Activated CD4-positive, alpha-beta T cell treated with anti-CD3 and anti-CD28 coated beads for 48 hours (primary cell): ENCODE measurements around the gene SPRY2.

ENCODE experiments used
- DNase-seq: peaks from one replicate; pipeline ENCODE4 v3.0.0-alpha.2; 2020

The SPRY2 gene

DNA sequence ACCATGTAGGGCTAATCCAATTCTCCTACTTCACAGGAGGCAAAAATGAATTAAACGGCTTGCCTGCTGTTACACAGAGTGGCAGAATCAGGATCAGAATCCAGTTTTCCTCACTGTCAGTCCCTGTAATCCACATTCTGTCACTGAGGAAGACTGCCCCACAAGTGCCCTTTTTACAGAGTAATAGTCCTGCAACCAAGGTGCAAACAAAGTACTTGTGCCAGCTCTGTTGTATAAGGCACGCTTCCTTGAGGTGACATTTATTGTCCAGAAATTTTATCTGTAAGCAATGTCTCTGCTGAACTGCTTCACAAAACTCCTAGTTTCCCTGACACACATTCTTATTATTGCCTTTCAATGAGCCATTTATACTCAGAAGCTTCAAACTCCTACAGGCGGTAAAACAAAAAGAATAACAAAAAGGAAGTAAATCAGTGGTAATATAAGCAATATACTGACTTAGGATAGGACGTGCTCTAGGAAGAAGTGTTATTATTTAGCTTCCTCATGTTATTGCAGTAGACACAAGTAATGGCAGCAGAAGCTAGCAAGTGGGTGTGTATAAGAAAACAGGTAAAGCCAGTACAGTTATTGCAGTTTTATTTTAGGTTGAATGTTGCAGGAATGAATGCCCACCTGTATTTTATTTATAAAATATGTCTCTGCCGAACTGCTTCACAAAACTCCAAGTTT is 28.8 kb downstream of the SPRY2 start:
- no peak for DNase-seq

GRCh38 chr13:80309926-80310325 is 31.0 kb downstream of the SPRY2 start:
- DNase-seq: no peak

DNA sequence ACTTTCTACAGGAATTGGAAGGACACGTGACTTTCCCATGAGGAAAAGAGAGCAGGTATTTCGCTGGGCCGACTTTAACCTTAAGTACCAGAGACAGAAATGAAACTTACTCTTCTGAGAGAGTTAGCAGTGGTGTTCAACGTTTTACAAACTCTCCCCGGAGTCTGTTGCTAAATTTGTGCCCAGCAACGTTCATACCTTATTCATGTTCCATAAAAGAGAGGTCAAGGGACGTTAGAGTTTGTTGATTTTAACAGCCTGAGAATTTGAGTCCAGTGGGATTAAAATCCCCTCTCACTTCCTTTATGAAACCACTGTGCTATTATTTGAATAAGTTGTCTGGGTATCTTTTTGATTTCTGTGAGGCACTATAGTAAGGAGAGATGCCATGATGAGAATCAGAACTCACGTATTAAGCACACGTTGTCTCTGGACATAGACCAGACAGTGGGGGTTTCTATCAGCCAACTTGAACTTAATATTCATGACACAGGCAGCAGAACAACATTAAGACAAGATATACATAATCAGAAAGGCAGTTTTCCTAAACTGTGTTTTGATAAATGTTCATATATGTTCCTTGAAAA is 33.4 kb downstream of the SPRY2 start:
- no peak for DNase-seq

DNA sequence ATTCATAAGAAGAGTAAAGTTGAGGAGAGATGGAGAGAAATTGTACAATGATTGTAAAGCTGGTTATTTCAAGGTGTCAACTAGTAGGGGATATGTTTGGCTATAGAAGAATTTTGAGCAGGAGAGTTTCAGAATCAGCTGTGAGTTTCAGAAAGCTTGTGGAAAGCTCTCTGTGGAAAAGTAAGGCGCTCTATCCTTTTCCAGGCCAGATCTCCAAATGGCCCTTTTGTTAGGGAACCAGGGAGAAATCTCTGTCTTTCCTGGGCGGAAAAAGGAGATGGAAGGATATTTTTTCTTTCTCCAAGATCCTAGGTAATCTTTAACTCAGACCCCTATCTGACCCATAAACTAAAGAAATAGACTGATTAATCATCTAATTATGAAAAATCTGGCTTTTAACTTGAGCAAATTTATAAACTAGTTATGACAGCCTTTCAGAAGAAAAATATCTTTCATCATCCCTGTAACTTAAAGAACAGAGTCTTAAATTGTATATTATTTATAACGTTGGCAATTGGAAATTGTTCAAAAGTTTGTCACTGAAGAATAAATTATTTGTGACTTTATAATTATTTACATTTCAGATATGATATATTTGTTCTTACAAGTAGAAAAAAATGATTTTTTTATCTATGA is 34.5 kb downstream of the SPRY2 start:
- DNase-seq: no peak

DNA sequence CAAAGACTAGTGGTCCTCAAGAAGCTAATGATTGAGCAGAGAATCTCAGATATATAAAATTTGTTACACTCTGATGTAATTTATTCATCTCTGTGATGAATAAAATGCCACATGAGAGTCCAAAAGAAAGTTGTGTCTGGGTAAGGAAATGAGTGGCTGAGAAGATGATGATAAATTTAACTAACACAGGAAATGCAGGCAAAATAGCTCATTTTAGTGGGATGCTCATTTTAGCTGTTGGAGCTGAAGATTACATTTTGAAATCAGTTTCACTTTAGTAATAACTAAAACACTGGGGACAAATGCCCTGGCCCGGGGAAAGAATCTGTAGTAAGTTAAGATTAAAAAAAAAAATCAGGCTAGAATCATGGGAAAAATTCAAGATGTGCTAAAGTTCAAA is 35.2 kb downstream of the SPRY2 start:
- DNase-seq: no peak

GRCh38 chr13:80303225-80303811 is 37.6 kb downstream of the SPRY2 start:
- no peak for DNase-seq

DNA sequence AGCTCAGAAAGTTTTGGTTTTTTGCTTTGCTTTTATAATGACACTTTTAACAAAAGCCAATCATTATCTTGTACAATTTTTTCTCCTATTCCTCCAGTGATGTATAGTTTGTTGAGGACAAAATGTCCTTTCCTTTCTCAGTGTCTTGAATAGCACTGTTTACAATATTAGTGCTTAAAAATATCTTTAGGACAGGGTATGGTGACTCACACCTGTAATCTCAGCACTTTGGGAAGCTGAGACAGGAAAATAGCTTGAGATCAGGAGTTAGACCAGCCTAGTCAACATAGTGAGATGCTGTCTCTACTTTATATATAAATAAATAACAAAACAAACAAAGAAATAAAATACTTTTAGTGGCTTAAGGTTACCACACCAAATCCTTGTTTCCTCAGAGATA is 41.9 kb downstream of the SPRY2 start:
- DNase-seq: no peak

DNA sequence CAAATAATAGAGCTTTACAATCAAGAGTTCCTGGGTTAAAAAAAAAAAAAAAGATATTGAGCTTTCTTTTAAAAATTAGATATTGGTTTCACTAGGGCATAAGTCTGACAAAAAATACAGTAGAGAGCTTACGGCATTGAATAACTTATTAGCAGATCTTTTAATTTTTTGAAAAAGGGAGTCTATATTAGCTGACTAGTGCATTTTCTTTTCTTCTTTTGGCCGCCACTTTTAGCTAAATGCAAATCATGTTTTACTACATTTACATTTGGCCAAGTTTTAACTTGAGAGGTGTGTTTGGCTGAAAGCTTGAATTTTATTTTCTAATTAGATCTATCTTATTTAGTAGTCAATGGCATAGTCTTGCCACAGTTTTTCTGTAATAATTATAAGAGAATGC is 43.4 kb downstream of the SPRY2 start:
- no peak for DNase-seq

DNA sequence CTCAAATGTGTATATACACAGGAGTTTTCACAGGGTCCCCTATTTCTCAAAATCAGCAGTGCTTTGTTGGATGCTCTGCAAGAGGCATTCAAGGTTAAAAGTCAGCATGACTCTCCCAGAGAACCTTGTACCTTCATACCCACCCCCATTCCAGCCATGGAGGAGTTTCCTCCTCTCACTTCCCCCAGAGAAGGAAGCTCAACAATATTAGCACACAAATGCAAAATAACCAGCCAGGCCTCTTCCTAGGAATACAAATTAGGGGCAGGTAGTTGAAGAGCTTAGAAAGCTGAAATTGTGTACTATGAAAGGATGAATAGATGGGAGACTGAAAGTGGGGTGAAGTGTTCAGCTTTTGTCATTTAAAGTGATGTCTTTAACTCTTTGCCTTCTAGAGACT is 43.8 kb downstream of the SPRY2 start:
- no peak for DNase-seq

GRCh38 chr13:80296638-80297037 is 44.3 kb downstream of the SPRY2 start:
- no peak for DNase-seq

DNA sequence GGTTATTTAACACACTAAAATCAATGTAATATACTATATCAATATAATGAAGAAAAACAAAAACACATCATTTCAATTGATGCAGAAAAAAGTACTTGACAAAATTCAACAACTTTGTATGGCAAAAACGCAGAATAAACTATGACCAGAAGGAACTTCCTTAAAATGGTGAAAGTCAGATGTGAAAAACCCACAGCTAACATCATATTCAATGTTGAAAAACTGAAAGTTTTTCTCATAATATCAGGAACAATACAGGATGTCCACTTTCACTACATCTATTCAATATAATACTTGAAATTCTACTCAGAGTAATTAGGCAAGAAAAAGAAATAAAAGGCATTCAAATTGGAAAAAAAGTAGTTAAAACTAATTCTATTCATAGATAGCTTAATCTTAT is 50.3 kb downstream of the SPRY2 start:
- DNase-seq: no peak
